Medulla oblongata (tissue), 1 donor: ENCODE measurements around the gene SH3GL2.

Experiments
- DNase-seq: peaks from one replicate; pipeline ENCODE4 v3.0.0-alpha.2; 2015; ENCODE audit errors: extremely low spot score

Gene SH3GL2

GRCh38 chr9:17810728-17811571 is 232.1 kb downstream of the SH3GL2 start:
- peak; percentile 84 for DNase-seq

- DNase-seq = no peak
These were observed 234.9 kb downstream of the SH3GL2 start for GRCh38 chr9:17813798-17814197.

GRCh38 chr9:17816431-17817027 is 237.7 kb downstream of the SH3GL2 start:
- no peak for DNase-seq

GRCh38 chr9:17824191-17824590 is 245.3 kb downstream of the SH3GL2 start:
- no peak for DNase-seq

GRCh38 chr9:17824616-17825264 is 245.9 kb downstream of the SH3GL2 start:
- DNase-seq = no peak

GRCh38 chr9:17825265-17825659 is 246.4 kb downstream of the SH3GL2 start:
- DNase-seq = no peak

- DNase-seq = no peak
These were observed 250.2 kb downstream of the SH3GL2 start for GRCh38 chr9:17829064-17829463.

- DNase-seq = no peak
These were observed 251.0 kb downstream of the SH3GL2 start for GRCh38 chr9:17829812-17830385.

- no peak for DNase-seq
These were observed 253.9 kb downstream of the SH3GL2 start for GRCh38 chr9:17832812-17833211.

- DNase-seq = no peak
These were observed 255.0 kb downstream of the SH3GL2 start for GRCh38 chr9:17833846-17834245.

GRCh38 chr9:17837965-17838364 is 259.1 kb downstream of the SH3GL2 start:
- no peak for DNase-seq

- no peak for DNase-seq
These were observed 260.9 kb downstream of the SH3GL2 start for GRCh38 chr9:17839776-17840175.

GRCh38 chr9:17843236-17843635 is 264.4 kb downstream of the SH3GL2 start:
- DNase-seq = no peak
